Measurements from ENCODE around the gene PSD2.
A peak's percentile ranks its signal among the peaks of the same experiment; 100 is the strongest.

Gene PSD2

DNA sequence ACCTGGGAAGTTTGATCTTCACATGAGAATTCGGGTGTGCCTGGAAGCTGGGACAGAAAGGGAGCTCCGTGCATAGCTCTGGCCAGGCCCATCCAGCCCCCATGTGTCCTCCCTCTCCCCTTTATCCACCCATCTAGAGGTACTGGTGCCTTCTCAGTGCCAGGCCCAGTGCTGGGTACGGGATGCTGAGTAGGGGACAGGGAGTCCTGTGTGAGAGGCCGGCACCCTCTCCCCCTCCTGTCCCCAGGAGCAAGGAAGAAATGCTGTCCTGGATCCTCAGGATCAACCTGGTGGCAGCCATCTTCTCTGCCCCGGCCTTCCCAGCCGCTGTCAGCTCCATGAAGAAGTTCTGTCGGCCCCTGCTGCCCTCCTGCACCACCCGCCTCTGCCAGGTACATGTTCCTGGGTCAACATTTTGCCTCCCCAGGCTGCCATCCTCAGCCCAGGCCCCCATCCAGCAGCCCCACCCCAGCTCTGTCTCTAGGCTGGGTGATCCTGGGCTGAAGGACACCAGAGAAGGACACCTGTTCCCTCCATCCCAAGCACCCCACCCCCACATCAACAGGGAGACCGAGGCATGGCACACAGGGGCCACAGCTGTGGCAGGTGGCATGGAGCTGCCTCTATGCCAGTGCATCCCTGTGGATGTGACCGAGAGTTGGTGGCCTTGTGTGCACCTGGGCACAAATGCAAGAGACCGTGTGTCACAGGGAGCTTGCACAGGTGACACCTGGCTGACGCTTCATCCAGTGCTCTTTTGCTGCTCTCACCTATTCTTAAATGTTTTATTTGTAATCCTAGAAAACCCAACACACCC is 43.0 kb downstream of the PSD2 start:
- DNase-seq, result no peak

DNA sequence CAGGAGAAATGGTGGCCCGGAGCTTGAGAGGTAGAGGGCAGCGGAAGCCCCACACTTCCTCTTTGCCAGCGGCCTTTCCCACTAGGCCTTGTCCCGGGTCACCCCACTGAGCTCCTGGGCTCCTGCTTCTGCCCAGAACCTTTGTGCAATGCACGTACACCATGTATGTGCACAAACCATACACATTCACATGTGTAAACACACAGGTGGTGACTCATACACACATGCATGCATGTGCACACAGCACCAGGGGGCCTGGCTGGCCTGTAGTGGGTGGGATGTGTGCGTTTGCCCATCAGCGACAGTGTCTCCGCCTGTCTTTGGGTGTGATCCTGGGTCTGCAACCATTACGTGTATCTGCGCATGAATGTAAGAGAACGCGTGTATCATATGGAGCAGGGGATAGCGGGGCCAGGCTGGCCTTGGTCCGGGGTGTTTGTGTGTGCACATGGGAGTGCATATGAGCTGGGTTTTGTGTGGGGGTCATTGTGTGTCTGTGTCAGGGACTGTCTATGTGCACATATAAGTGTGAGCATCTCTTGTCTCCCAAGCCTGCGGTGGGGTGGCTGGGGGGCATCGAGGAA is 43.7 kb downstream of the PSD2 start:
- DNase-seq, result no peak

DNA sequence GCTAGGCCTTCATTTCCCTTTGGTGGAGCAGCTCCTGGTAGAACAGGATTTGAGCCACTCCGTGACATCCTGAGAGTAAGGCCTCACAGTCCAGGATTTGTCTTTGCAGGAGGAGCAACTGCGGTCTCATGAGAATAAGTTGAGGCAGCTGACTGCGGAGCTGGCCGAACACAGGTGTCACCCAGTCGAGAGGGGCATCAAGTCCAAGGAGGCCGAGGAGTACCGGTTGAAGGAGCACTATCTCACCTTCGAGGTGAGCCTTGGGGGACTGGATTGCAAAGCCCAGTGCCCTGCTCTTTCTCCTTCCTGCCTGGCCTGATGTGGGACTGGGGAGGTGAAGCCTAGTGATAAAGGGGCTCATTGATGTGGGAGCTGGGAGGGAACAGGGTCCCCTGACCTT is 44.3 kb downstream of the PSD2 start:
- DNase-seq, result no peak

DNA sequence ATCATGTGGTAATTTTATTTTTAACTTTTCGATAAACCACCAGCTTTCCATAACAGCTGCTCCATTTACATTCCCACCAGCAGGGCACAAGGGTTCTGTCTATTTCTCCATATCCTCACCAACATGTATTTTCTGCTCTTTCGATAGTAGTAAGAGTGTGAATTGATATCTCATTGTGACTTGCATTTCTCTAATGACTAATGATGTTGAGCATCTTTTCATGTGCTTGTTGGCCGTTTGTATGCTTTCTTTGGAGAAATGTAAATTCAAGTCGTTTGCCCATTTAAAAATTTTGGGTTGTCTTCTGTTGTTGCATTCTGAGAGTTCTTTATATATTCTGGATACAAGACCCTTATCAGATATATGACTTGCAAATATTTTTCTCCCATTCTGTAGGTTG is 45.9 kb downstream of the PSD2 start:
- no peak for DNase-seq

DNA sequence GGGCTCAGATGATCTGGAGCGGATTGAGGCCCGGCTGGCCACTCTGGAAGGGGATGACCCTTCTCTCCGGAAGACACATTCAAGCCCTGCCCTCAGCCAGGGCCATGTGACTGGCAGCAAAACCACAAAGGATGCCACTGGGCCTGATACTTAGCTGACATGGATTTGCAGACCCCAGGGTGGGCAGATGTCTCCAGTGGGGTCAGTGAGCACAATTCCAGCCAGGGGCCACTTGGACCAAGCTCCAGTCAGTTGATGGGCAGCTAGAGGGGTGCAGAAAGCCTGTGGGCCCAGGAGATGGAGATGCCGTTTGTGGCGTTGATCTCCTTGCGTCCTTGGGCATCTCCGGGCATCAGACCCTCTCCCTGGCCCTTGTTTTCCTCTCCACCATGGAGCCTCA is 46.7 kb downstream of the PSD2 start:
- DNase-seq, result no peak

DNA sequence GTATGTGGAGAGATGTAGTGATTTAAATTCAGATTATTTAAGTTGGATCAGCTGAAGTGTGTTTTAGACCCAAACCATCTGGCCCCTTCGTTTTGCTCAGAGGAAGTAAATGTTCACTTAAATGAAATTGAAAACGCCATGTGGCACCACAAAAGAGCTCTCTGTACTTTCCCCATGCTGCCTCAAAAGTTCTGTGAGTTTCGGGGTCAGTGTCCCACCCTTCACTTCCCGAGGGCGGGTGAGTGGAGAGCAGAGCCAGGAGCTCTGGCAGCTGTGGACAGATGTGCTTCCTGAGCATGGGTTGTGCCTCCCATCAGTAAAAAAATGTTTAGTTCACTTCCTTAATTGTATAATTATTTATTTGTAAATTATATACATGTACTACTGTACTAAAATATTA is 48.4 kb downstream of the PSD2 start:
- no peak for DNase-seq

DNA sequence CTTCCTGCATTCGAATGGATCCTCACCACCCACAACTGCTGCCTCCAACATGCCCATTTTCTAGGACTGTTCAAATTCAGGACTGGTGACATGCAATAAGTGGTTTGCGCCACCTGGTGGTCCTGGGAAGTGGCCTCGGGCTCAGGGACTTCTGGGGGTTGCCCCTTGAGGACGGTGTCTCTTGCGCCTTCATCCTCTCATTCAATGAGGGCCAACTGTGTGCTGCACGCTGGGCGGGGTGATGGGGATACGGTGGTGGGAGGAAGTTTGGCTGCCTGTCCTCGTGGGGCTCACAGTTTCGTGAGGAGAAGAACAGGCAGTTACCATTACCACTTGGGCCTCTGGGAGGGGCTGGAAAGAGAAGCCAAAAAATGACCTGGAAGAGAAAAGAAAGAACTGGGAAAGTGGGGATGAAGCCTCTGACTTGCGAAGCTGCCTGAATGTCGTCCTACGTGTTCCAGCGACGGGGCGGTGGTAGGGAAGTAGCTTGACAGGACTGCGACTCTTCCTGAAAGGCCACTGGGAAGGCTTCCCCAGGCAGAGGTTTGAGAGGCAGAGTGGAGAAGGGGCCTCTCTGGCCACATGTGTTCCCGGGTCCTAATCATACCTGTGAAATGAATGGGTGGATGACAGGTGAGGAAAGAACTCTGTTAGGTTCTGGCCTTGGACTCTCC is 49.0 kb downstream of the PSD2 start:
- DNase-seq, result peak; percentile 45 to 64

DNA sequence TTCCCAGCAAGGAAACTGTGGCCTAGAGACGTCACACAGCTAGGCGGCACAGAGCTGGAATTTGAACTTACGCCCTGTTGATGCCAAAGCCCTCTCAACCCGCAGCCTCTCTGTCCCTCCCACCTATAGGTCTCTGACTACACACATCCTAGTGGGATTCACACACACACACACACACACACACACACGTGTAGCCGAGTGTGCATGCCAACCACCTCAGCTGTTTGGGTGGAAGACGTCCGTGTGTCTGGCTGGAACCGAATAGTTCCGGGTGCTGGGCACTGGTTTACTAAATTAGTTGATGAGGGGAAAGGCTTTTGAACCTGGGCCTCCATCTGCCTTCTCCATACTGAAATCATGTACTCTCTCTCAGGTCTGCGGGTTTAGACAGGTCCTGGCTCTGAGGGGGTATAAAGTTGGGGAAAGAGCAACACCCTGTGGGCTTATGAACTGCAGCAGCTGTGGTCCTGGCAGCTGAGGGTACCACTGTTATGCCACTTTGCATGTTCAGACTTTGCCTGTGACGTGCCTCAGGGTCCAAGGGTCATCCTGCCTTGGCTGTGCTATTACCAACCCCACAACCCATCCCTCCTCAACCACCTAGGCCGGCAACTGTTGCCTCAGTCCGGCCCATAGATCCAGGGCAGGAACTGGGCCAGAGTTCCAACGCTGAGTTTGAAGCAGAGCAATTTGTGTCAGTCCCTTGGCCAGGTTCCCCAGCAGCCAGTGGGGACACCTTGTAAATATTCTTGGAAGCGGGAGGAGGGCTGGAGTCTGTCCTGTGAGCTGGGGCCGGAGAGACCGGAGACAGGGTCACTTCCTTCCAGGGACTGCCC is 50.5 kb downstream of the PSD2 start:
- DNase-seq, result no peak

DNA sequence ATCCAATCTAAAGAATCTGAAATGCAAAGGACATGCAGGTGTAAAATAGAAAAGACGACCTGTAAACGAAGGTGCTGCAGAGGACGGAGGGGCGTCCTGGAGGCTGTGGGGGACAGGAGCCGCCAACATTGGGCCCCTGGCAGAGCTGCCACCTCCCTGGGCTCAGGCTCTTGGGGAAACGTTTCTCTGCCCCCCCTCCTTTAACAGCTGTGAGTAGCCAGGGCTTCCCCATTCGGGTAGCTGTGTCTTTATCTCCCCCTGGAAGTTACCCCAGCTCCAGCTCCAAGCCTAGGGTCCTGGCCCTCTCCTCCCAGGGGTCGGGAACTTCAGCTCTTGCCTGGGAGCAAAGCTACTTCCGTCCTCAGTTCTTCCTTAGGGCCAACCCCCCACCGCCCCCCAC is 51.5 kb downstream of the PSD2 start:
- no peak for DNase-seq

DNA sequence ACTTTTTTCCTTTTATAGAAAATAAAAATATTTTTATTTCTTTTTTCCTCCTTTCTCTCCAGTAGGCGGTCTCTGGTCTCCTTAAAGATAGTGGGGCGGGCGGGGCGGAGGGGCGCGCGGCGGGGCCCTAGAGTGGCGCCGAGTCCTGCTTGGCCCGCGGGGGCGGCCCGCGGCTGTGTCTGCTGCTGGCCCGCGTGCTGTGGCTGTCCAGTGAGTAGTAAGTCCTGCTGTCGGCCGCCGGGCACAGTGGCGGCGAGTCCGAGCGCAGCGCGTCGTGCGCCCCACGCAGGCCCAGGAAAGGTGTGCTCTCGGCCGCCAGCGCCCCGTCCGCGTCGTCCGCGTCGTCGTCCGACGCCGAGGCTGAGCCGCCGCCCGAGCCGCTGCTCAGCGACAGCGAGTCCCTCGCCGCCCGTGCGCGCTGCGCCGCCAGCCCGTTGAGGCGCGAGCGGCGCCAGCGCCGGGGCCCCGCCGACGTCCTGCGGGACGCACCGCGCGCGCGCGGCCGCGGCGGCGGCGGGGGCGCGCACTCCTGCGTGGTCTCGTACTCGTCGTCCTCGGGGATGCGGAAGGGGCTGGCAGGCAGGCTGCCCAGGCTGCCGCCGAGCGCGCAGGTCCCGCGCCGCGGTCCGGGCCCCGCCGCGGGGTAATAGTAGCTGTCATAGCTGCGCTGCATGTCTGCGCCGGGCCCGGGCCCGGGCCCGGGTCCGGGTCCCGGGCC is 52.3 kb downstream of the PSD2 start:
- DNase-seq, result peak in 1 of 2 experiments; percentile 13

DNA sequence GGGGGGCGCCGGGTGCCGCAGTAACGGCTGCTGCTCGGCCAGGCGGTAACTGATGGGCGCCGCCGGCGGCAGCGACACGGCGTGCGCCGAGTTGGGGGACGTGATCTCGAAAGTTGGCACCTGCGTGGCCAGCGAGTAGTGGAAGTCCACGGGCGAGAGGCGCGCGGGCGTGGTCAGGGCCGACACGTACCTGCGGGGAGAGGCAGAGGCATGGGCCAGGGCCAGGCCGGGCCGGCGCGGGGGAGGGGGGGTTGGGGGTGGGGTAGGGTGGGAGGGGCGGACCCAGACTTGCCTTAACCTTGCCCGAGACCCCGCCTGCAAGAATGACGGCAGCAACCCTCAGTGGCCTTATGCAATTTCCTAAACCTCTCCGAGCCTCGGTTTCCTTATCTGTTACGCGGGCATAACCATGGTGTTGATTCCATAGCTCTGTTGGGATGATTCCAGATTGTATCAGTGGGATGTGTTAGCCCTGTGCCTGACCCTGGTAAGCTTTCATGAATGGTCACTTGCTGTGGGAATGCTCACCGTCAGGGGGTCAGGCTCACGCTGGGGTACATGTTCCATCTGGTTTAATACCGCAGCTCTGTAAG is 53.0 kb downstream of the PSD2 start:
- no peak for DNase-seq

DNA sequence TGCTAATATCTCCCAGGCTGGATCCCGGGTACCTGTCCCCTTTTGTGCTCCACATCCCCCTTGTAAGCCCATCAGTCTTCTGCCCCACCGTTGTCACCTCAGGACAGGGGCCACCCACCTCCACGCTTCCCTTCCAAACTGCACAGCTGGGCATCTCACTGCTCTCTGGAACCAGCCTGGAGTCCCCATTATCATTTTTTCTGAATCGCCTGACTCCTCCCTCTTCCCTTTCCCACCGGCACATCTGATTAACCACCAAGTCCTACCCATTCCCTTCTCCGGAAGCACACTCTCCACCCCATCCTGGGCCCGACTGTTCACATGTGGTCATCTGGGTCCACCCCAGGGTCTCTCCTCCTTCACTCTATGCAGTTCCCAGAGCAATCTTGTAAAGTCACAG is 53.9 kb downstream of the PSD2 start:
- DNase-seq, result no peak

DNA sequence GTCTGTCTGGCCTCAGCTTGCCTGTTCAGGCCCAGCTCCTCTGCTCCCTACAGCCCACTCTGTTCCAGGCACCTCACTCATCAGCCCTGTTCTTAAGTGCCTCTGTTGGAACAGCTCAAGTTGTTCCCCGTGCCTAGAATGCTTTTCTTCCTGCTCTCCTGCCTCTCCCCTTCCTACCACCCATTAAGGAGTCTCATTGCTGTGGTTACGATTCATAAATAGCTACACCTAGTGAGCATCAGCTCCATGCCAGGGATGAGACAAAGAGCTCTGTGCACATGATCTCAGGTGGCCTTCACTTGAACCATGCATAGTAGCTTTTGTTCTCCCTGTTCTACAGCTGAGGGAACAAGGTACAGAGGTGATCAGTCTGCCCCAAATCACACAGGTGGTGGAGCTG is 54.3 kb downstream of the PSD2 start:
- no peak for DNase-seq

DNA sequence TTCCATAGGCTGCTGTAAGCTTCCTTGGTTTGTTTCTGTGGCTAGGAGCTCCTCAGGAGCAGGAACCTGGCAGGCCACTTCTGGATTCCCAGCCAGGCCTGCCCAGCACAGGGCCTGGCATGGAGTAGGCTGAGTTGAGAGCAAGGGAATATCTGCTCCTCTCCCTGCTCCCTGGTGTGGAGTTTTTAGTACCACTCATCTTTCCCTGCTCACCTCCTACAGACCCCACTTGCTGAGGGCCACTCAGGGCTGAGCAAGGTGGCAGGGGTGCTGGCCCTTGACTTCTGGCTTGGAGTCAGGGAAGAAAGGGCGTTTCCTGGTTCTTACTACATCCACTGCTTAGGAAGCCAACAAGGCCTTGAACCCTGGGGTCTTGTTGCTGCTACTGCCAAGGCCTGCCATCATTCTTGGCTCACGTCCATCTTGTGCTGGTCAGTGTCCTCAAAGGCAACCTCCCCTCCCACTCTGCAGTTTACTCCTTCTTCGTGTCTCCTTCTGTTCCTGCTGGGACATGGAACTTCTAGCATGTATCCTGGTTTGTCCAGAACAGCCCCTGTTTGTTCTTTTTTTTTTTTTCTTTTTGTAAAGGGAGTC is 54.9 kb downstream of the PSD2 start:
- DNase-seq, result no peak

DNA sequence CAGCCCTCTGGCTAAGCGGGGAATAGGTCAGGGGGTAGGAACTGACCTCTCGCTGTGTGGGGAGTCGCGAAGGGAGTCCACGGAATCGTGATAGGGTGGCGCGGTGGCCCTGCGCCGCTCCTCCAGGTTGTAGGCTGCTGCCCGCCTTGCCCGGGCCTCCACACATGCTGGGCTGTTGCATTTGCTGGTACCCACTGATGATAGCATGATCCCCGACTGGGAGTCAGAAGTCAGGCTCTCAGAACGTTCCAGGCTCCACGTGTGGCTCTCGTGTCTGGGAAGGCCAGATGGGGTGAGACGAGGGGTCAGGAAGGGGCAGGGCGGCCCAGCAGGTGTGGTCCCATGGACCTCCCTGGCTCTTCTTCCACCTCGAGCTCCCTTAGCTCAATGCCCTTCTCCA is 56.0 kb downstream of the PSD2 start:
- DNase-seq, result no peak

DNA sequence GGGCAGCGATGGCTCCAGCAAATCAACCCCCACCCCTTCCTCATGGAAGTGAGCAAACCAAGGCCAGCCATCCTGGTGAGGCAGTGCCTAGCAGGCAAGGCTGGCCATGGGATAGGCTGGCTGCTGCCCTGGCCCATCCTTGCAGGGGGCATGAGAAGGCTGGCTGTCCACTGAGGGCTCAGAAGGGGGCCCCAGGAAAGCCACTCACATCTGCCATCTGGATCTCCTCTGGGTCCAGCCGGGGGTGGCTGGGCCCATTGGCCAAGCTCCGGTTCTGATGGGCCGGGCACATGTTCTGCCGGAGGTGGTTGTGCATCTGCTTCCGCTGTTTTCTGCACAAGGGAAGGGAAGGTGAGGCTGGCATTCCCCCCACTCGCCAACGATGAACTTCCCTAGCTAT is 57.1 kb downstream of the PSD2 start:
- DNase-seq, result no peak

DNA sequence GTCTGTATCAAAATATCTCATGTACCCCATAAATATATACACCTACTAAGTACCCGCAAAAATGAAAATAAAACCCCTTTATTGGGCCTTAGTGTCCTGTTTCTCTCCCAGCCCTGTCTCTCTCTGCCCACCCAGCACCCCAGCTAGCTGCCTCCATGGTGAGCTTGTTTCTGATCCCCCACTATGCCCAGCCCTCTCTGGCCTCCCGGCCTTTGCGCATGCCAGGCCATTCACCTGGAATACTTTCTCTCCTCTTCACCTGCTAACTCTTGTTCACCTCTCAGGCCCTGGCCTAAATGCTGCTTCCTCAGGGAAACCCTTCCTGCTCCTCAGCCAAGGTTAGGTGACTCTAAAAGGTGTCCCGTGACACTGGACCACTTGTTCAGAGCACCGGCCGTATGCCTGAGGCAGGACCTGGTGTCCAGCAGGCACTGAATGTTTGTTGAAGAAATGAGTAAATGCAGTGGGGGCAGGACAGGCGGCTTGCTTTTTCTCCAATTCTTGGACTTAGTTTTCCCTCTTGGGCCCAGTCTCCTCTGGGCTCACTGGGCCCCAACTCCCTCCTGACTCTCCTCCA is 58.5 kb downstream of the PSD2 start:
- no peak for DNase-seq

DNA sequence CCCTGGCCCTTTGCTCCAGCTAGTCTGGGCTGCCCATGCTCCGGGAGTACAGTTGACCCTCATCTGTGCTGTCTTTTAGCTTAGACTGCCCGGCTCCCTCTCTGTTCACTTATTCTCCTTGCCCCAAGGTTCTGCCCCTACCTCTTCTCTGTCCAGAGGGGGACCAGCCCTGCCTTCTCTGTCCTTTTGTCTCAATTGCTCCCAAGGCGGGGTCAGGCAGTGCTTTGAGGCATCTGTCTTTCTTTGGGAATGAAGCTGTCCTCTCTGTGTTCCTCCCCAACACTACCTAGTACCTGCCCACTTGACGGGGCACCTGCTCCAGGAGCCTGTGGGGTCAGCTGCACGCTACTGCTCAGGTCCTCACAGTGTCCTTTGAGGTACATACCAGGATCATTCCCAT is 59.3 kb downstream of the PSD2 start:
- DNase-seq, result no peak

DNA sequence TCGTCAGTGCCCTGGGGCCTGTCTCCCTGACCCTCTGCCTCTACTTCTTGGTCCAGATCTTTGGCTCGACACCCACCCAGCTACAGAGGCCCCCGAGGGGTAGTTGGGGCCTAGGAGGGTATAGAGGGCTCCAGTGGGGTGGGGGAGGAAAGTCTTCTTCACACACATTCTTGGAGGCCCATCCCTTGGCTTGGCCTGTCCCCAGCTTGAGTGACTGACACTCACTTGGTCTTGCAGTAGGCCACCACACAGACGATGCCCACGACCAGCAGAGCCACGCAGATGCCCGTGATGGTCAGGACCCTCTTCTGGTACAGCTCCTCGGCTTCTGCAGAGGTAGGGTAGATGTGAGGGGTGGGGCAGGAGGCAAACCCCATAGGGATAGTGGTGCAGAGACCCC is 59.8 kb downstream of the PSD2 start:
- no peak for DNase-seq

DNA sequence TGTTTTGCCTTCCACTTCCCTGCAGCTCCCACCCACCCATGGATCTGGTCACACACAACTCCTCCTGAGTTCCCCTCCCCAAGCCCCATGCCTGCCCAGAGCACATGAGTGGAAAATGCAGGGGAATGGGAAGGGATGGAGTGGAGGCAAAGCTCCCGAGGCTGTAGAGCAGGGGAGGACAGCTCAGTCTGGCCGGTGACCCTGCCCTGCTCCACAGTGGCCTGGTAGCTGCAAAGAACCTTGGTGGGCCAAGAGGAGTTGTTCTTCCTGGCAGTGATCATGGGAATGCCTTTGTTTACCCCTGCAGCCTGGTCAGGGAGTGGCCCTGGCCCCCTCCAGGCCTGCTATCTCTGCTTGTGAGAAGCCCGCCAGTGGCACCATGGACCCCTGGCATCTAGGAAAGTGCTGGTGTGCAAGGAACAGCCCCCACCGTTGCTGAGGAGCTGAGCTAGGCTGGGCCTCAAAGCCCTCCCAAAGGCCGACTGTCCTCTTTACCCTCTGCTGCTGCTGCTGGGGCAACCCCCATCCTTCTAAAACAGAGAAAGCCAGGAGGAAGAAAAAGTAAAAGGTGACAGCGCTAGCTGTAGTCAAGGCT is 60.4 kb downstream of the PSD2 start:
- no peak for DNase-seq

DNA sequence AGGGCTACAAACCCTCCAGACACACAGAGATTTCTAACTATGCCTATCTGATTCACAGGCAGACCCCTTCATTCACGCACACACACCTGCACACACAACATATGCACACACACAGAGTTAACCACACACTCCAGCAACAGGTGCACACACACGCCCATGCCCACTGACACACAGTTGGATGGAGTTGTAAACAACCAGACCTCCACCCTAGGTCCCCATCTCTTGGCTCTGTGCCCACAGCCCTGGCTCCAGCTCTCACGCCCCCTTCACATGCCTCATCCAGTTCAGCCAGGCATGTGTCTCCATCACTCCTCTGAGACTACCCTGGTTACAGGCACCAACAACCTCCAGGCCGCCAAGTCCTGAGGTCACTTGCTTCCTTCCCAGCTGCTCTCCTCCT is 61.1 kb downstream of the PSD2 start:
- DNase-seq, result no peak

All from NCI-H1930 (cell line).